Left lung (tissue), 10 donors: ENCODE data around the gene ZMYND8. TPM values are rescaled to one million over a fixed set of nuclear protein-coding genes. Genes with fewer than 3 reads are reported as not detected.

Source experiments
- ATAC-seq: fragments of 200-7000 bp; cut with Tn5 transposase; one replicate; pipeline ENCODE4 v1.9.1; 2020; ENCODE audit warnings: moderate library complexity
- DNase-seq, 4 donors: peaks; one replicate each; pipeline ENCODE4 v3.0.0-alpha.2; 2013 to 2020
- H3K27ac ChIP-seq, 2 donors: fragments of 200-600 bp; sonication (generic) in 1 of 2; one replicate each; pipeline versions ENCODE4 v1.5.0 to v1.8.0; 2020 to 2021
- H3K27me3 ChIP-seq, 2 donors: fragments of 200-600 bp; sonication (generic) in 1 of 2; one replicate each; pipeline versions ENCODE4 v1.5.0 to v1.8.0; 2020 to 2021
- H3K36me3 ChIP-seq, 2 donors: fragments of 200-600 bp; sonication (generic) in 1 of 2; one replicate each; pipeline versions ENCODE4 v1.5.0 to v1.8.0; 2020 to 2021
- H3K4me1 ChIP-seq, 2 donors: fragments of 200-600 bp; one replicate each; pipeline ENCODE4 v1.8.0; 2021
- H3K4me3 ChIP-seq, 2 donors: fragments of 200-600 bp; sonication (generic) in 1 of 2; one replicate each; pipeline versions ENCODE4 v1.5.0 to v1.8.0; 2020 to 2021; ENCODE audit warnings: mild to moderate bottlenecking in 1 of 2
- H3K9me3 ChIP-seq, 2 donors: fragments of 200-600 bp; sonication (generic) in 1 of 2; one replicate each; pipeline versions ENCODE4 v1.5.0 to v1.8.0; 2020 to 2021
- intact Hi-C, 2 donors: fragments of 100-400 bp; cut with DNase I; formaldehyde crosslinking; loops; one replicate each; pipeline versions ENCODE4 v1.11.2 to v1.14.2; 2022
- microRNA-seq, 2 donors: library from miRNA; unstranded; fragments of <30 nt; microRNA quantifications; one replicate each; pipeline ENCODE4, GENCODE V29; 2019
- polyA plus RNA-seq, 6 donors: library from polyadenylated mRNA; unstranded; fragments of 120-200 nt; gene quantifications; one replicate each; pipeline ENCODE4 v1.2.1, GENCODE V29; 2013; ENCODE audit not compliant: insufficient read length in 6 of 6
- total RNA-seq, 2 donors: library from RNA; stranded (reverse); fragmentation: NEBNext Ultra II Directional; extraction: Animal tissue kit (Norgen Biotek cat#: 25700); gene quantifications; one replicate each; pipeline ENCODE4 v1.2.1, GENCODE V29; 2021
- TF ChIP-seq, protein P1 (sequence below), 2 donors: fragments of 200-600 bp; sonication (generic) in 1 of 2; IDR thresholded peaks; one replicate each; pipeline versions ENCODE4 v1.5.0 to v1.8.0; 2021; ENCODE audit warnings: antibody characterized with exemption in 2 of 2
- donor health status: DM: no; HTN: yes; CAD: no.
- donor health status: DM: no; HTN: no; CAD: no.

ZMYND8 gene
- total and polyA plus RNA-seq, 8 donors = 38.9 to 50.8 (median 42.4) TPM

DNA sequence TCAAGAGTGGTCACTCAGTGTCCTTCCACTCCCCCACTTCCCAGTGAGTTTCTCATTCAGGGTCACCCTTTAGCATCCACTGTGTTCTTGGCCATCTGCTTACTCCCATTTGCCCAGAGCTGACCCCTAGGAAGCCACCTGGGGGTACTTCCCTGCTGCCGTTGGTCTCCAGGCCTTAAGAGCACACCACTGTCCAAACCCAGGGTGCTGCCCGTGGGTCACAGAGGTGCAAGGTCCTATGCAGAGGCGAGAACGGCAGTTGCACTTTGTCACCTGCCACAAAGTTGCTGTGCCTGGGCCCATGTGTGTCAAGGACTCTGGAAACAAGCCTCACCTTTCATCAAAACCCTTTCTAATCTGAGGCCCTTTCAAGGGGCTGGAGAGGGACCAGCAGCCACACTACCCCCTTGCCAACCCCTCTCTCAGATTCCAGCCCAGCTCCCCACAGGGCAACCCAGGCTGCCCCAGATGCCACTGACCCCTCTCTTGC is 191.1 kb downstream of the ZMYND8 start:
- no peaks in the 10 kb centered on the region for H3K36me3 ChIP-seq
- peaks cover 0 to 30% of the 10 kb centered on the region in 2 donors for H3K27me3 ChIP-seq
- no peaks in the 10 kb centered on the region for H3K4me1 ChIP-seq
- intact Hi-C loops = no loop called here
- H3K4me3 ChIP-seq = no peak overlapping the region
- no peak overlapping the region for H3K27ac ChIP-seq
- H3K9me3 ChIP-seq = no peaks in the 10 kb centered on the region
- TF ChIP-seq, protein P1, sequence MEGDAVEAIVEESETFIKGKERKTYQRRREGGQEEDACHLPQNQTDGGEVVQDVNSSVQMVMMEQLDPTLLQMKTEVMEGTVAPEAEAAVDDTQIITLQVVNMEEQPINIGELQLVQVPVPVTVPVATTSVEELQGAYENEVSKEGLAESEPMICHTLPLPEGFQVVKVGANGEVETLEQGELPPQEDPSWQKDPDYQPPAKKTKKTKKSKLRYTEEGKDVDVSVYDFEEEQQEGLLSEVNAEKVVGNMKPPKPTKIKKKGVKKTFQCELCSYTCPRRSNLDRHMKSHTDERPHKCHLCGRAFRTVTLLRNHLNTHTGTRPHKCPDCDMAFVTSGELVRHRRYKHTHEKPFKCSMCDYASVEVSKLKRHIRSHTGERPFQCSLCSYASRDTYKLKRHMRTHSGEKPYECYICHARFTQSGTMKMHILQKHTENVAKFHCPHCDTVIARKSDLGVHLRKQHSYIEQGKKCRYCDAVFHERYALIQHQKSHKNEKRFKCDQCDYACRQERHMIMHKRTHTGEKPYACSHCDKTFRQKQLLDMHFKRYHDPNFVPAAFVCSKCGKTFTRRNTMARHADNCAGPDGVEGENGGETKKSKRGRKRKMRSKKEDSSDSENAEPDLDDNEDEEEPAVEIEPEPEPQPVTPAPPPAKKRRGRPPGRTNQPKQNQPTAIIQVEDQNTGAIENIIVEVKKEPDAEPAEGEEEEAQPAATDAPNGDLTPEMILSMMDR (IDR thresholded peaks at IDR 0.05) = no peak
- ATAC-seq (no peak), DNase-seq (no peak)

DNA sequence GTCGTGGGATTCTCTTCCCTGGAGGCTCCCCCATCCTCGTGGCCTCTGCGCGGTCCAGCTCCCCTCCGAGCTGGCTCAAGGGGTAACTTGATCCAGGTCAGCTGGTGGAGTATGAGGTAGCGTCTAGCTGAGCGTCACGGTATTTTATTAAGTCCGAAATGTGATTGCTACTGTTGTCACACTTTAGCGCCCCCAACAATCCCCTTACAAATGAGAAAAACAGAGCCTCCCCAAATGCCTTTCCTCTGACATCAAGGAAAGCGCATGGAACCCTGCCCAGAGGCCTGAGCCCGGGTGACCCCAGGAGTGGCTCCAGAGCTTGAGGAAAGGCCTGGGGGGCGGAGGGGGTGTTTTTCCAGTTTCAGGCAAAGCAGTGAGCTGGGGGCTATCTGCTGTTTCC is 192.4 kb downstream of the ZMYND8 start:
- no peak overlapping the region for H3K27ac ChIP-seq
- H3K4me1 ChIP-seq = no peaks in the 10 kb centered on the region
- intact Hi-C loops = no loop called here
- DNase-seq (no peak), ATAC-seq (no peak)
- H3K4me3 ChIP-seq = no peak overlapping the region
- no peaks in the 10 kb centered on the region for H3K36me3 ChIP-seq
- peaks cover 0 to 19% of the 10 kb centered on the region in 2 donors for H3K27me3 ChIP-seq
- no peaks in the 10 kb centered on the region for H3K9me3 ChIP-seq
- TF ChIP-seq, protein P1 (IDR thresholded peaks at IDR 0.05) = no peak

DNA sequence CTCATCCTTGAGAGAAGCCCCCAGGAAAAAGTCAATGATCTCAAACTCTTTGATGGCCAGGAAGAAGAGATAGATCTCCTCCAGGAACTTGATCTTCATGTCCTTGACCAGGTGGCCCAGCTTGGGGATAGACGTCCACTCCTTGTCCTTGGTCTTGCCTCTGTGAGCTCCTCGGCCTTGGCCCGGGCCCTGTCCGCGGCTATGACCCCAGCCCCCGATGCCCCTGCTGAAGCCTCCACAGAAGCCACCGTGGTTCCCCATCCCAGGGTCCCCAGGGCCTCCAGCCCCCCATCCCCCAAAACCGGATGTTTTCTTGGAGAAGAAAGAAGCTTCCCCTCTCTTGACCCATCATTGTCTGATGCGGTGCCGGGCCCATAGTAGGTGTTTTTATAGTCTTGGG is 195.1 kb downstream of the ZMYND8 start:
- intact Hi-C loops = no loop called here
- no peak for ATAC-seq

DNA sequence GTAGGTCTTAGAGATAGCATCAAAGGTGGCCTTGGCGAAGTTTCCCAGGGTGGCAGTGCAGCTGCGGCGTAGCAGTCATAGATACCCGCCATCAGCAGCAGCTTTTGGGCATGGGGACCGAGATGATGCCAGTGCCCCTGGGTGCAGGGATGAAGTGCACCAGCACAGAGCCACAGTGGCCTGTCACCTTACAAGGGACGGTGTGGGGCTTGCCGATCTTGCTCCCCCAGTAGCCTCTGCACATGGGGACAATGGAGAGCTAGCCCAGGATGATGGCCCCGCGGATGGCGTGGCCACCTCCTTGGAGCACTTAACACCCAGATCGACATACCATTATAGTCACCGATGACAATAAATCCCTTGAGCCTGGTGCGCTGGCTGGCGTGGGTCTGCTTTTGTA is 195.5 kb downstream of the ZMYND8 start:
- intact Hi-C loops = no loop called here
- Histone ChIP-seq H3K4me1 (no peaks in the 10 kb centered on the region), H3K4me3 (no peak overlapping the region), H3K36me3 (no peaks in the 10 kb centered on the region), H3K27me3 (peaks cover 0 to 8% of the 10 kb centered on the region in 2 donors), H3K27ac (no peak overlapping the region), H3K9me3 (no peaks in the 10 kb centered on the region)
- TF ChIP-seq, protein P1 (IDR thresholded peaks at IDR 0.05) = no peak
- no peak for DNase-seq
- ATAC-seq = no peak

More for the DNA sequence above, 195.1 kb downstream of the ZMYND8 start:
- peaks cover 0 to 8% of the 10 kb centered on the region in 2 donors for H3K27me3 ChIP-seq
- DNase-seq = no peak
- H3K4me1 ChIP-seq = no peaks in the 10 kb centered on the region
- no peaks in the 10 kb centered on the region for H3K9me3 ChIP-seq
- no peak overlapping the region for H3K4me3 ChIP-seq
- no peaks in the 10 kb centered on the region for H3K36me3 ChIP-seq
- TF ChIP-seq, protein P1 (IDR thresholded peaks at IDR 0.05) = no peak
- H3K27ac ChIP-seq = no peak overlapping the region

DNA sequence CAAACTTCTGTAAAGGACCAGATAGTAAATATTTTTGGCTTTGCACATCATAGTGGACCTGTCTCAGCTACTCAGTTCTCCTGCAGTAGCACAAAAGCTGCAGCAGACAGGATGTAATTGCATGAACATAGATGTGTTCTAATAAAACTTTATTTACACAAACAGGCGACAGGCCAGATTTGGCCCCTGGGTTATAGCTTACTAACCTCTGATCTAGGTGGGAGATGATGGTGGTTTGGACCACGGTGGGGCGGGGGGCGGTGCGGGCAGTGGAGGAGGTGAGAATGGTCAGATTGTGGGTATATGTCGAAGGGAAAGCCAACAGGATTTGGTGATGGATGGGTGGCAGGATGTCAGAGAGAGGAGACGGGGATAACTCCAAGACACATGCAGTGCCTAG is 196.3 kb downstream of the ZMYND8 start:
- intact Hi-C loops = no loop called here

More for the DNA sequence above, 196.3 kb downstream of the ZMYND8 start:
- TF ChIP-seq, protein P1 (IDR thresholded peaks at IDR 0.05) = no peak
- Histone ChIP-seq H3K27ac (no peak overlapping the region), H3K4me1 (no peaks in the 10 kb centered on the region), H3K9me3 (no peaks in the 10 kb centered on the region), H3K27me3 (peaks cover 0 to 8% of the 10 kb centered on the region in 2 donors), H3K4me3 (no peak overlapping the region), H3K36me3 (no peaks in the 10 kb centered on the region)
- ATAC-seq (no peak), DNase-seq (no peak)

Small RNA genes within 50 kb of the gene (microRNA-seq; reads per million reads assigned to microRNA genes)
- 0.27 to 0.34 reads per million in 2 donors for gene MIR3616

Other genes starting within 250 kb of the ZMYND8 start
- gene NCOA3, start 145.2 kb upstream of the ZMYND8 start, total RNA-seq = 10 to 100 TPM; 34.5 to 41.4 TPM
- 10 to 100 TPM; 35.1 to 41.5 (median 38.2) TPM for gene NCOA3, start 145.2 kb upstream of the ZMYND8 start, polyA plus RNA-seq